Right kidney (tissue), 1 donor: ENCODE measurements around the gene GYS2.
A peak's percentile ranks its signal among the peaks of the same experiment; 100 is the strongest.

Experiments
- DNase-seq: peaks from one replicate; pipeline ENCODE4 v3.0.0-alpha.2; 2016

GYS2 gene

DNA sequence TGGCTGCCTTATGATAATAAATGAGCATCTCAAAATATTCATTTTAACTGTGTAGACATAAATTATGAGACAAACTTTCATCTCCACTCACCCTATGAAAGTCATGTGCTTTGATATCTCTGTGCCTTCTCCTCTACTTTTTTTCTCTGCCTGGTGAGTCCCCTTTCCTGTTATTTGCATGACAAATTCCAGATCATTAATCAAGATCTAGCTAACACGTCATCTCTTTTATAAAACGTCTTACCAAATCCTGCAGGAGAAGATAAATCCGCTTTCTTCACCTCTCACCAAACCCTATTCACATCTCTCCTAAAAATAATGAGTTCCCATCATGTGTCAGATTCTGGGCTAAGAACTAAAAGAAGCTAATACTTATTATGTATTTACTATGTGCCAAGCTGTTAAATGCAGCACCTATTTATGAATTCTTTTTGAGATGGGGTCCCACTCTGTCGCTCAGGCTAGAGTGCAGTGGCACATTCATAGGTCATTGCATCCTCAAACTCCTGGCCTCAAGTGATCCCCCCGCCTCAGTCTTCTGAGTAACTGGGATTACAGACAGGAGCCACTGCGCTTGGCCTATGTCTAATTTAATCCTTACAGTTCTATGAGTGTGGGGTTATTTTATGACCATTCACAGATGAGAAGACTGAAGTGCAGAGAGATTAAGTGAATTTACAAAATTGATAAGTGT lies 51.9 kb downstream of the GYS2 start:
- DNase-seq = no peak

DNA sequence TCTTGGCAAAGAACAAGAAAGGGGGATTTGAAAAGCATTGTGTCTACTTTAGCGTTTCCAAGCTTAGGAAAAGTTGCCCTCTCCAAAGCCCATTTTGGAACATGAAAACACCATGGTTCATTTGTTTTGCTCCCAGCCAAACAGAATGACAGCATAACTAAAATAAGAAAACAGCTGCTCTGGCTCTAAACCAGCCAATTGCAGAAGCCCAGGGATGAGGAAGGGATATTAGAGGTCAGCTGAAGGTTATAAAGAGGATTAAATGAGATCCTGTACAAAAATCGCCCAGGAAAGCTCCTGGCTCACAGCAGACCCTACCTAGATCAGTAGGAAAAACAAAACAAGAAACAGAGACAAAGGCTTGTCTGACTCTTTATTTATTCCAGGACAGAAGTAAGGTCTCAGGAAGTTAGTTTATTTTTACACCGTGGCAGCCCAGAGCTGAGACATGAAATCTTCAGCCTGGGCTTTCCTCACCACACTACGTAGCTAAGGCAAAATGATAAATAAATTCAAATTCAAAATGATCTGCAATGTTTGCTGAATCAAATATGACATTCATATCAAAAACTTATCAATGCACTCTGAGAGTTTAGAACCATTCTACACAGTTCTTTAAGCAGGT lies 52.7 kb downstream of the GYS2 start:
- no peak for DNase-seq

DNA sequence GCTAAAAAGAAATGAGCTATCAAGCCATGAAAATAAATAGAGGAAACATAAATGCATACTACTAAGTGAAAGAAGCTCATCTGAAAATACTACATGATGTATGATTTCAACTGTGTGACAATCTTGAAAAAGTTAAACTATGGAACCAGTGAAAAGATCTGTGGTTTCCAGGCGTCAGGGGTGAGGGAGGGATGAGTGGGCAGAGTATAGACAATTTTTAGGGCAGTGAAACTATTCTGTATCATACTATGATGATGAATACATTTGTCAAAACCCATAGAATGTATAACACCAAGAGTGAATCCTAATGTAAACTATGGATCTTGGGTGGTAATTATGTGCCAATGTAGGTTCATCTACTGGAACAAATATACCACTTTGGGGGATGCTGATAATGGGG lies 57.2 kb downstream of the GYS2 start:
- DNase-seq = no peak

DNA sequence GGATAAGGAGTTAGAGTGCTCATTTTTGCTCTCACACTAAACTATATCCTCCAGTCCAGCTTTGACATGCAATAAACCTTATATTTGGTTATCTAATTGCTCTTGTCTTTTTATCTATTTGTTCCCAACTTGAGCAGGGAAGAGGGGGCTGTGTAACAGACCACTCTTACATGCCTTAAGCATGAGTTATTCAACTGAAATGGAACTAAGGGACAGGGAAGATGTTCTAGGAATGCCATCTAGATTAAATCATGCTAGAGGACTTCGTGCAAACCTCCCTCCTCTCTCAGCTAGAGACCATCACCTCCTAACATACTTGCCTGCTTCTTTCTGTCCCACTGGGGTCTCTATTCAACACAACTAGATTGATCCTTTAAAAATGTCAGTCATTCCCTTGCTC lies 57.9 kb downstream of the GYS2 start:
- no peak for DNase-seq

DNA sequence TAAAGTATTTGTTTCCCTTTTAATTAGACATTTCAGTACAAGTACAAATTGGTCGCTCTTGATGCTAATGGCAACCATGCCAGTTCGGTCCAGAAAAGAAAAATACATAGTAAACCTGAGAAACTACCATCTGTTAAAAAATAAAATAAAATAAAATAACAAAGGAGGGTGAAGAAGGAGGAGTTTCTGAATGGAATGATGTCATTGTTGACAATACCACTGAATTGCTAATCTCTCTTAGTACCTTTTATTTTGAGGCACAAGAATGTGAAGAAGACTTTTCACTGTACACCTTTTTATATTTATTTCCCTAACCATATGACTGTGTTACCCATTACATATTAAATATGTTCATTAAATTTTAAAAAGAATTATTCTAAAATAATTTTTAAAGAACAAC lies 59.1 kb downstream of the GYS2 start:
- no peak for DNase-seq

DNA sequence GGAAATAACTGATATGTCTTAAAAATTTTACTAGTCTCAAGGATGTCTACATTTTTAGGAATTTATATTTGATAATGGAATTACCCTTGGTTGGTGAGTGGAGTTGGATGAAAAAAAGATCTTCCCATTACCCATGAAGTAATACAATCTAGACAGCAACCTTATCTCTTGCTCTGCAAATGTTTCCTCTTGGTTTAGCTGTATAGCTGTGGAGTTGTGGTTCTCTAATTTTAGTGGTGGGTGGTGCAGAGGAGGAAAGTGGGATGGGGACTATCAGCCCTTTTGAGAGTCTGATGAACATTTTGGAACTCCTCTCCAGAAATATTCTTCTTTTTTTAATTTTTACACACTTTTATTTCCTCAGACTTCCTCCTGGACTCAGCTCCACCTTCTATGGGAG lies 61.5 kb downstream of the GYS2 start:
- DNase-seq = no peak

DNA sequence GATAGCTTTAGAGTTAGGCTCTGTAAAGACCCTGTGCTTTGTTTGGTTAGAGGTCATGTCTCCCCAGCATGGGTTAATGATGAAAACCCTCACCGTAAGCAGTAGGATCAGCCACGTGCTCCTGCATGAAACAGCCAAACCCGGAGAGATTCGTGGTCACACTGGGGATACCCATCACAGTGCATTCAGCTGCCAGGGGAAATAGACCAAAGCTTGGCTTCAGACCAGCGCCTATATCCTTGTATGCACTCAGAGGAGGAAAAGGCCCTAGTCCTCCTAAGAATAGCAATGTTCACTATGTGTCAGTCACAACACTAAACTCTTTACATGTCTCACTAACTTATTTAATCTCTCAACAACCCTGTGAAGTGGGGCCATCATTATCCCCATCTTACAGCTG lies 62.2 kb downstream of the GYS2 start:
- DNase-seq = no peak

DNA sequence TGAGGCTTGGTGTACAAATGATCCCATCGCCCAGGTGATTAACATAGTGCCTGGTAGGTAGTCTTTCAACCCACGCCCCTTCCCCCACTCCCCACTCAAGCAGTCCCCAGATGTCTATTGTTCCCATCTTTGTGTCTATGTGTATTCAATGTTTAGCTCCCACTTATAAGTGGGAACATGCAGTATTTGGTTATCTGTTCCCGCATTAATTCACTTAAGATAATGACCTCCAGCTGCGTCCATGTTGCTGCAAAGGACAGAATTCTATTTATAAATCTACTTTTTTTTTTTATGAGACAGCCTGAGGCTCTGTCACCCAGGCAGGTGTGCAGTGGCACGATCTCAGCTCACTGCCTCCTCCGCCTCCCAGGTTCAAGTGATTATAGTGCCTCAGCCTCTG lies 62.9 kb downstream of the GYS2 start:
- DNase-seq = no peak

DNA sequence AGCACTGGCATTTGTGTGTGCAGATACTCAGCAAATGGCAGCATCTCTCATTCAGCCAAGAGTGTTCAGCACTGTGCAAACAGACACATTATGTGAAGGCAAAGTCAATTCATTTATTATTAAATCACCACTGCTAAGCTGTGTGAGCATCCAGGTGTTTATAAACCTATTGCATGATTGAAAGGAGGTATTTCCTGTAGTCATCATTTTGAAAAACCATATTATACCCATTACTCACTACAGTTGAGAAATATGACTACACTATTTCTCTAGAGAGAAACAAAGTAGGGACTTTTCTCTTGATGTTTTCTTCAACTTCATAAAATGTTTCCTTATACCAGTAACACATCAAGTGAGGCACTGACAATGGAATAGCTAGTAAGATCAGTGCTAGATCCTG lies 64.8 kb downstream of the GYS2 start:
- no peak for DNase-seq

DNA sequence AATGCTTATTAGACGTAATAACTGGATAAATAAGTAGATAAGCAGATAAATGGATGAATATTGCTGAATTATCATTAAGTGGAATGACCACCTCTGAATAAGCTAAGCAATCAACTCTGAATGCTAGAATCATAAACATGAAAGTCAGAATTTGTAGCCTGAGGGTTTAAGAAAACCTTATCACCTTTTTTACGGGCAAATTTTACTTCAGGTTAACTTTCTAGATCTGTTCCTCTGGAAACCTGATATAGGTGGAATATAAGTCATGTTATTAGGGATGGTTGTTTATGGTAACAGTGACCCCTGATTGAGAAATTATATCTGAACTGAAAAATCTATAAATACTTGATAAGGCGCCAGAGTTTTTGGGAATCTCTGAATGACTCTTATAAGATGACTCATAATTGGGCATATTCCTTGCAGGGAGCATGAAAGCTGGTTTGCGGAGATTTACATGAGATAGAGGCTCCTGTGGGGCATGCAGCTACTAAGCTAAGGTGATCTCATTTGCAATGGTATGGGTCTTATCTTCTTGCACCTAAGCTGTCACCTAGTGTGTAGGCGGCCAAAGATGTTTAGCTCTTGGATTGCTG lies 66.5 kb downstream of the GYS2 start:
- DNase-seq = no peak

DNA sequence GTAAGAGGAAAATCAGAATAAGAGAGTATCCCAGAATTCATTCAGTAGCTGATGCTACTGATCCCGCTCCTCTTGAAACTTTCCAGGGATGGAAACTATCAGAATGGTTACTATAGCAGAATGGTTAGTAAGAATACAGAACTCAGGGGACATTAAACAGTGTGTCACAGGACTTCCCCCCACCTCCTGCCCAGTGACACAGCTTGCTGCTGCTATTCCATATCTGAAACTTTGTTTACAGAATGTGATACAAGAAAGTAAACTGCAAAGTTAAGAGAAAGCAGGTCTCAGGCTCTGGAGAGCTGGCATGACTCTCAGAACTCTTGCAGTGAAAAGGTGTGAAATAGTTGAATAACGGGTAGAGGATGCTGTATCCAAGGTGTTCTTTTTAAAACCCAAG lies 75.2 kb downstream of the GYS2 start:
- no peak for DNase-seq

DNA sequence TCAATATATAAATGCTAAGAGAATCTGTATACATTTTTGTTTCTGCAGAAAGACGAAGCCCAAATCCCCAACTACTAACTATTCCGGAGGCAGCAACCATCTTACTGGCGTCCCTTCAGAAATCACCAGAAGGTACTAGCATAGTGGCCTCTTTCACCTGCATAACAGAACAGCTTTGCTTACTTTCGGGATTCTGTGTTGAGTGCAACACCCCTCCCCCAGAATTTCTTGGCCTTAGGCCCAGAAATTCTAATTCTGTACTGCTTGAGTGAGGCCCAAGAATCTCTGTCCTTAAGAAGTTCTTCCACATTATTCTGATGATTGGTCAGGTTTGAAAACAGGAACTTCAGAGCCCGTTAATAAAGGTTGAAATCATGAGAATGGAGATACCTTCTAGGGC lies 75.7 kb downstream of the GYS2 start:
- DNase-seq = peak; percentile 15

DNA sequence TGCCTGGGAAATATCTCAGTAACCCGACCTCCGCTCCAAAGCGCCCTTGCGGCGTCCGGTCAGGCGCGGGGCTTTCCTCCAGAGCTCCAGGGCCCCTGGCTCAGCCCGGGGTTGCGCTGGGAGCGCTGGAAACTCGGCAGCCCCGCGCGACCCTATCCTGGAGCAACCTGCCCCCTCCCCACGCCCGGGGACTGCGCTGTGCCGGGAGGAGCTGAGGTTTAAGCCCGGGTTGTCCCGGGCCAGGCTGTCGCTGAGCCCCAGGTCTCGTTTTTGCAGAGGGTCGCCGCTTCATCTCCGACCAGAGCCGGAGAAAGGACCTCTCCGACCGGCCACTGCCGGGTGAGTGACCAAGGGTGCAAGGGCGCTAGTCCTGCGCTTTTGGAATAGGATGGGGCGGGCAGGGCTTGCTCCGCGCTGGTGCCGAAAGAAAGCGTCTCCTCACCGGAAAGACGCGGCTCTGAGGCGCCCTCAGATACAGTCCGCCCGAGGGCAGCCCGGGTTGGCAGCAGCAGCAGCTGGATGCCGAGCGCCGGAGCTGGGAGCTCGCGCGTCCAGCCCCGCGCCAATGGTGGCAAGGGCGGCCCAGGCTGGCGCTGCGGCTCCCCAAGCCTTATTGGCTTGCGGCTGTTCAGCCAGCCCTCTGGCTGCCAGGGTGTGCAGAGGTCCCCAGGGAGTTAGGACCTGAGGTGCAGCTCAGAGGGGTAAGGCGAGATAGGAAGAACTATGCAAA lies 77.0 kb downstream of the GYS2 start:
- DNase-seq = peak; percentile 76

DNA sequence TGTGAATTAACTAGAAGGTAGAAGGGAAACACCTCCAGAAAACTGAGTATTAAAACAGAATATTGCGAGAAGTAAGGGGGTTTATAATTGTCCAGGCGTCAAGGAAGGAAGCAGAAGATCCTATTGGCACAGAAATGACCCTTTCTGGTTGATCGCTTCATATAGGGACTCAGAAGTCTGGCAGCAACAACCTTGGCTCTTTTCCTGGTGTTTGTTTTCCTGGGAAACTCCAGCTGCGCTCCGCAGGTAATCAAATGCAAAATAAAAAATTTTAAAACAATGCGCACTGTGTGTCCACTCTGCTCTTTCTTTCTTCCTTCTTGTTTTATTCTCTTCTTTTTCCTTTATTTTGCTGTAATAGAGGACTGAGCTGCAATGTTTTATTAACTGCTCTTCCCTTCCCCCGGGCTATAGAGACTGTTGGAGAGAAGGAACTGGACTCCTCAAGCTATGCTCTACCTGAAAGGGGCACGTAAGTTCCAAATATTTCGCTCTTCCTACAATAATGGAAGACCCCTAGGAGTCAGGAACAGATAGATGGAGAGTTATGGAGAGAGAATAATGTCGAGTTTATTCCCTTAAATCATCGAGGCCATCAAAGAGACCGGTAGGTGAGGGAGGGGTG lies 77.8 kb downstream of the GYS2 start:
- no peak for DNase-seq

DNA sequence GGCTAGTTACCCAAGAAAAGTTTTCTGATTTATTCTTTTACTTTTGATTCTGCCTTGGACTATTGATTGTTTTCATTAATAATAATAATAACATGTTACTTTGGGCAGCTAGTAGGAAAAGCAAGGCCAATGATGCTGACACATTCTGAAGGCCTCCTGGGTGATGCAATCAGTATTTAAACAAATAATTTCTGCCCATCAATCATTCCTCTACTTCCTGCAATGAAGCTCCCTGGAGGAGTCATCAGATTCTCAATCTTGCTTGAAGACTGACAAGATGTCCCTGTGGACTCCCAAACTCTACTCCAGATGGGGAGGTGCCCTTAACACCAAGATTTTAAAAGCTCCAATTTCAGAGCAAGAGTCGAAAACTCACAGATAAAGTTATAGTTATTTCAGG lies 78.6 kb downstream of the GYS2 start, which contains the start of gene SPX:
Gene SPX, plus strand, starts transcription at position 244 of the 400 bp plus-strand sequence. CDS start 177 bp downstream, outside the sequence.
- DNase-seq = no peak

DNA sequence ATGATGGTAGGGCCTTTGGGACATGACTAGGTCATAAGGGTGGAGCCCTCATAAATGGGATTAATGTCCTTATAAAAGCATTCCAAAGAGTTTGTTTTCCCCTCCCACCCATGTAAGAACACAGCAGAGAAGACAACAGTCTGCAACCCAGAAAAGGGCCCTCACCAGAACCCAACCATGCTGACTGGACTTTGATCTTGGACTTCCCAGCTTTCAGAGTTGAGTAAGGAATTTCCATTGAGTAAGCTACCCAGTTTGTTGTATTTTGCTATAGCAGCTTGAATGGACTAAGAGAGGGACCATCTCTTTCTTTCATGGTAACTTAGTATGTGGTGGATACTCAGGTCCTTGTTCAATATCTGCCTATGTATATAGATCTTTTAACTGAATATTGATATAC lies 81.5 kb downstream of the GYS2 start:
- DNase-seq = no peak

DNA sequence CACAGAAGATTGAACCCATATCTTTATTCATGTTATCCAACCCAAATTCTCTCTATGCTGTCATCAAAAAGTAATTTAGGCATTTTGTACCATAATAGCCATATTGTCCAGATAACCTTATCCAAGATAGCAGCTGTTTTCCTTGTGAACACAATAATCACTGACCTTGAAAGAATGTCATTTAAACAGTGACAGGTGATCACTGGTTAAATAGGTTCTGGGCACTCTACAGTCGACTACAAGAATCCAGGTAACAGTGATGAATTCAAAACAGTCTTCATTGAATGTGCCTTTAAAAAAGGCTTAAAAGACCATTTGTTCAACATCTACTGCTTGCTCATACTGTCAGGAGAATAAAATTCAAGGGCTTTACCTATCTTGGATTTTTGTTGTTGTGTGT lies 83.1 kb downstream of the GYS2 start:
- DNase-seq = no peak

DNA sequence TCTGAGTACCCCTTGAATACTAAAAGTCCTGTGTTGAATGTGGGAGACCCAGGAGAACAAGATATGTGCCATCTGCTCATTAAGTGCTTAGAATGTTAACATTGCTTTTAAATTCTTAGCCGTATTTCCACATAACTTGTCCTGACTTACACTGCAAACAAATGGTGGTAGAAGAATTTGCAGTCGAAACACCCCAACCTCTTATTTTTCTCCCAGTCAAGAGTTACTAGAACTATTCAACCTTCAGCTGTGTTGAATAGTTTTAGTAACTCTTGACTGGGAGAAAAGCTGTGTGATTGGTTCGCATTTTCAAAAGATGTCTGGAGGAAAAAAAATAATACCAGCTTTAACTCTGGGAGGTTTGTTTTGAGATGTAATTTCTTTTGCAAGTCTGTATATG lies 86.2 kb downstream of the GYS2 start:
- no peak for DNase-seq

DNA sequence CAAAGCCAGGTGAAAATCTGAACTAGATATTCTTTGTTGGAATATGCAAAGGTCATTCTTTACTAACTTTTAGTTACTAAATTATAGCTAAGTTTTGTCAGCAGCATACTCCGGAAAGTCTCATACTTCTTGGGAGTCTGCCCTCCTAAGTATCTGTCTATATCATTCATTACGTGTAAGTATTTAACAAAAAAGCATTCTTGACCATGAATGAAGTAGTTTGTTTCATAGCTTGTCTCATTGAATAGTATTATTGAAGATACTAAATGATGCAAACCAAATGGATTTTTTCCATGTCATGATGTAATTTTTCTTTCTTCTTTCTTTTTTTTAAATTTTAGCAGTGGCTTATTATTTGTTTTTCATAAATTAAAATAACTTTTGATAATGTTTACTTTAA lies 88.4 kb downstream of the GYS2 start:
- DNase-seq = no peak

DNA sequence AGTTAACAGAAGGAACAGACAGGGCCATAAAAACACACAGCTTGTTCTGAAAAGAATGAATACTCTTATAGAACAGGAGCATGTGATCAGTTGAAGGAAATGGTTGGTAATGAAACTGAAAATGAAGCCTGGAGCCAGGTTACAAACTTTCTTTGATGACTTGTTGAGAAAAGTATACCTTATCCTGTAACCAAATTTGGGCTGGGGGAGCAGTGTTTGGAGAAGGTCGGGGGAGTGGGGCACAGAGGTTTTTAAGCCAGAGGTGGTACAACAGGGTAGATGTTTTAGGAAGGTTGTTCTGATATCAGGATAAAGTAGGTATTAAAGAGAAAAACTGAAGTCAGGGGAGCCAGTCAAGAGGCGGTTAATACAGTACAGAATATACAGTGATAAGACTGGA lies 94.9 kb downstream of the GYS2 start:
- DNase-seq = no peak

DNA sequence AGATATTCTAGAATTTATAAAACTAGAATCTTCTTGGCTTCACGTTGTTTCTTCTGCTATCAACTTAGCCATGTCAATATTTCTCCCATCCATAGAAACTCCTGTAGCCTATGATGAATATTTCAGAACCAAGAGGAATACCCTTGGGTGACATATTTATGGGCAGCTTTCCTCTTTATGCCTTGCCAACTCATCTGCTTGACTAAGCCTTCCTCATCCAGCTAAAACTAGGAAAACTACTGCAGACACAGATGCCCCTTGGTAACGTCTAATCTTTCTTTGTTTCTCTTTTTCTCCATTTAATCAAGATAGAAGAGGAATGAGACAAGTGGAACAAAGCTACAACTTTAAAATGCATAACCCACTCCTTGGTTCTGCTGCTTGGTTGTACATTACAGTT lies 96.8 kb downstream of the GYS2 start:
- no peak for DNase-seq

DNA sequence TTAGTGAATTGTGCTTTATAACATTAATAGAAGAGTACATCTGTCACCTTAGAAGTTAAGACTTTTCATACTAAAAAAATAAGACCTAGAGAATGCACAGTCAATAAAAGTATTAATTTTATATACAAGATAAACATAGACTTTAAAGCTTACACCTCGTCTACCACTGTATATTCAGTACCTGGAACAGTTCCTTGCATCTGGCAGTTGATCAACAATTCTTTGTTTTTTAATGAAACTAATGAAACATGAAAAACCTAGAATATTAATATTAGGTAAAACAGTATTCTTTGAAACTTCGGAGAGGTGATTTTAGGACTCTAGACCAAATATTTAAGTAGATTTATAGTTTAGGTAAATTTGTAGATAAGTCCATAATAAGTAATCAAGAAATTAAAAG lies 98.8 kb downstream of the GYS2 start:
- no peak for DNase-seq

DNA sequence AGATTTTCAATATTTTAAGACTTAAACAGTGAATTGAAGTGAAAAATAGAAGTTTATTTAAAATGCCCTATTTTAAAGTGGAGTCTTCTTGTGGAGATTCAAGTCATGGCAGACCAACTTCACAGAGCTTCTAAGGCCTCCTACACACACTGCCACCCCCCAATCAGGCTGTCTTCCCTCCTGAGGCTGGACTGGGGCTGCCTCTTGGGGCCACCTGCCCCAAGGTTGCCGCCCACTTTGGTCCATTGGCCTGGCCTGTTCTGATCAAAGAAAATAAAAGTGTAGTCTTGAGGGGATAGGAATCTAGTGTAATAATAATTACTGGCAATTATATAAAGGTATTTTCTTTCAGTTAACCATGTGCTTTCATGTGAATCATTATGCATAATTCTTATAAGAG lies 101.8 kb downstream of the GYS2 start:
- peak; percentile 3 for DNase-seq
